NCI-H2171 (cell line): ENCODE results near the gene AK4.
"Not testable (repeated sequence)": the region's sequence is repeated elsewhere in the genome, so short reads cannot be mapped to it uniquely, and the experiment has no call there.

Experiments
- DNase-seq: peaks from one replicate; lab custom pipeline; 2025; lab: John Stamatoyannopoulos, UW

Gene AK4

GRCh38 chr1:65214340-65215027 is 66.5 kb downstream of the AK4 start:
- no peak for DNase-seq

- no peak for DNase-seq
Measured at GRCh38 chr1:65216989-65217388, 69.0 kb downstream of the AK4 start.

DNA sequence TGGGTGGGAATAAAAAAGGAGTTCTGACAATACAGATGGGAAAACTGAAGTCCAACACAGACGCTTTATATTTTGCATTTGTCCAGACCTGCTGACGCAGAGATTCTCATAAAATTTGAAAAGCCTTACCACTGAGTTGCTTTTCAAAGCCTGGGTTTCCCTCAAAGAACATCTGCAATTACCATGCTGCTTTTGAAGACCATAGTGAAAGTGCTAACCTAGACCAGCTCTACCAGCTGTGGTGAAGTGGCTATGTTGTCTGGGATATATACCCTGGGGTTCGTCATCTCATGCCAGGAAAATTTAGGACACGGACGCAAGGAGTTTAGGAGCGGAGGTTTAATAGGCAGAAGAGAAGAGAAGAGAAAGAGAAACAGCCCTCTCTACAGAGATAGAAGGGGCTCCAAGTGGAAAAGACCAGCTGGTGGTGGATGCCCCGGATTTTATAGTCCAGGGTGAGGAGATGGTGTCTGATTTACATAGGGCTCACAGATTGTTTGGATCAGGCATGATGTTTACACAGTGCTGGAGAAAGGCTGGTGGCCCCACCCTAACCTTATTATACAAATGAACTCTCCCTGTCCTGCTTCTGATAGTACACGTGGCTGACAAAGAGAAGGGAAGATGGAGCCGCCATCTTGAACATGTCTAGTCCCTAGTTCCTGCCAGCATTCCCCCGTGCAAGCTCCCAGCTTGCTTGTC is 73.8 kb downstream of the AK4 start:
- no peak for DNase-seq

- DNase-seq: no peak
Measured at GRCh38 chr1:65222340-65222940, 74.4 kb downstream of the AK4 start.

DNA sequence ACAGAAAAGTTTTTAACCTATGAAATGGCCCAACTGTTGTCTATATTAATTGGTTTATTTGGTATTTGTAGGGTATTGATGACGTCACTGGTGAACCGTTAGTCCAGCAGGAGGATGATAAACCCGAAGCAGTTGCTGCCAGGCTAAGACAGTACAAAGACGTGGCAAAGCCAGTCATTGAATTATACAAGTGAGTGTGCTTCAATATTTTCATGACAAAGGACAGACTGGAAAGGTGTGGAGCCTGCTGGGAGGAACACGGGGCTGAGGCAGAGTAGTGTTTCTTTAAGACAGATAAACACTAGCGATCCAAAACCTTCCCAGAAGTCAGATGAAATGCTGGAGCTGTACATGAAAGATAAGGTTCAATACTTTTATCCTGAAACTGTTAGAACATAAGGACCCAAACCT is 76.7 kb downstream of the AK4 start:
- no peak for DNase-seq

DNA sequence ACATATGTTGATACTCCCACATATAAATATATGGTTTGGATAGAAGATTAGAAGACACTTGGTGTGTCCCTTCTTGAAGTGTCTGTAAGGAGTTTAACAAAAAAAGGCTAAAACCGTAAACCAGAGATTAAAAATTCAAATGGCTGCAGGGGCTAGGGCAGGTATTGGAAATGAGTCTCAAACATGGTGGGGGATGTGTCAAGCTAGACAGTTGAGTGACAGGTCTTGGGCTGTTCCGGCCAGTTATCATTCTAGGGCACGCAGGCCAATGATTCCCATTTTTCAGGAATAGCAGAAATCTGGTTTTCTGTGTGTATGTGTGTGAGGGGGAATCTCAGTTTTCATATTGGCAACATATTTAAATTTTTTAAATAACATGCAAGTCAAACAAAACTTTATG is 77.2 kb downstream of the AK4 start:
- DNase-seq: no peak

DNA sequence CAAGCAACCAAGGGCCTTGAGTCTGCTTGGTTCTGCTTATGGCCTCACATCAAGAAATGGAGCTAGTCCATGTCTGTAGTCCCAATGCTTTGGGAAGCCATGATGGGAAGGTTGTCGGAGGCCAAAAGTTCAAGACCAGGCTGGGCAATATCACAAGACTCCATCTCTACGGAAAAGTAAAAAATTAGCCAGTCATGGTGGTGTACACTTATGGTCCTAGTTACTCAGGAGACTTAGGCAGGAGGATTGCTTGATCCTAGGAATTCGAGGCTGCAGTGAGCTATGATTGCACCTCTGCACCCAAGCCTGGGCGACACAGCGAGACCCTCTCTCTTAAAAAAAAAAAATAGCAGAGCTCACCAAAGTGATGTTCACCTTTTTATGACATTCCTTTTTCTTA is 81.2 kb downstream of the AK4 start:
- DNase-seq: no peak

GRCh38 chr1:65229754-65230339 is 81.8 kb downstream of the AK4 start:
- no peak for DNase-seq

DNA sequence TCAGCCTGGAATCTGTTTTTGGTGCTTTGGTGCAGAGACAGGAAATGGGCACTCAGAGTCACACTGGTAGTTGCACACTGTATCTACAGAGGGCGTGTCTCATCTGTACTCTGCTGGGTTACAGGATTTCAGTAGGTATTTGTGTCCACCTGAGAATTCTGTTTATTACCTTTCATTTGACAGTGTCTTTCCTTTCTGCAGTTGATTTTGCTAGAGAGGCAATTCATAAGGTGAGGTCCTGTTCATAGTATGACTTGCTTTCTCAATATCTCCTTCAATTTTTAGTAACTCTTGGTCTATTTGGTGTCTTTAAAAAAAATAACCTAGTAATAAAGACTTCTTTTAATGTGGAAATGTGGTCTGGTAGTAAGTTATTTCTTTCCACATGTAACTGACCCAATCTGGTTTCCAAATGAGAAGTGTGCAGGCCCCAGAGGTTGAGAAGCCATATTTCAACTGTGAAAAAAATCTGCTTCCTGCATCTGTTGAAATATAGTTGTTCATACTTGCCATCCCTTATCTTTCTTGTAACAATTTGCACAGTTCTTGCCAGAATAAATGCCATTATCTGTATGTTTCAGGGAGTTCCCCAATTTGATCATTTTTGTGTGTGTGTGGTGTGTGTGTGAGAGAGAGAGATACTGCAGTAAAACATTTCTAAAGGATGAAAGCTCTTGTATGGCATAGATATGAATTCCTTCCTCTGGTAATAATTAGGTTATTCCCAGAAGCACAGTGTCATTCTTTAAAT is 82.9 kb downstream of the AK4 start:
- DNase-seq: no peak

- DNase-seq: no peak
Measured at GRCh38 chr1:65231718-65232330, 83.8 kb downstream of the AK4 start.

DNA sequence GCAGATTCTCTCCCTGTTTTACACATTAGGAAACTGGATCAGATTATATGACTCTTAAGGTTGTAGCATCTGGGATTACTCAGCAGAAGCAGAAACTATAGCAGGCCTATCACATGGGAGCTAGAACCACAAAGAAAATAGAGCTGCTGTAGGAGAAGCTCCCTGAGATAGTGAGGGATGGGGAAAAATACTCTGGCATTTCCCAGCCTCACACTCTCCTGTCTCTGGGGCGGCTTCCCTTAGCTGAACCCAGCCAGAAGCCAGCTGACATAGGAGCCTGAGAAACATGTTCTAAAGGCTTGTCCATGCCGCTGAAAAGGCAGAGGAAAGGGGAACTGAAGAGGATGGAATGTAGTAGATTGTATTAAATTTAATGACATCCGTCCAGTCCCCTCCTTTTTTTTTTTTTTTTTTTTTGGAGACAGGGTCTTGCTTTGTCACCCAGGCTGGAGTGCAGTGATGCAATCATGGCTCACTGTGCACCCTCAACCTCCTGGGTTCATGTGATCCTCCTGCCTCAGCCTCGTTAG is 84.5 kb downstream of the AK4 start:
- no peak for DNase-seq

DNA sequence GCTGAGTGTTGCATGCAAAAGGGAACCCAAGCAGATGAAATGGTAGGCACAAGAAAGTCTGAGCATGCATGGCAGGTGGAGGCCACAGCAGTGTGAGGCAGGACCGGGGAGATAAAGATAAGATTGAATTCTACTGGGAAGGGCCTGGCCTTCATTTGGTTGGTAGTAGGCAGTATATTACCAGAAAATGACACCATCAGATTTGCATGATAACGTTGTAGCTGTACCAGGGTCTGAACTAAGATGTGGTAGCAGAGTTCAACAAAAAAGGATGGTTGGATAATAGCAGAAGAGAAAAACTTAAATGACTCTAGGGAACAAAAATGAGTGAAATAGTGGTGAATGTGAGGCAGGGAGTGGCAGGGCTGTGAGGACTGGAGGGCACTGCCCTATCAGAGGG is 85.8 kb downstream of the AK4 start:
- DNase-seq: no peak

- no peak for DNase-seq
Measured at GRCh38 chr1:65235867-65236805, 88.1 kb downstream of the AK4 start.

DNA sequence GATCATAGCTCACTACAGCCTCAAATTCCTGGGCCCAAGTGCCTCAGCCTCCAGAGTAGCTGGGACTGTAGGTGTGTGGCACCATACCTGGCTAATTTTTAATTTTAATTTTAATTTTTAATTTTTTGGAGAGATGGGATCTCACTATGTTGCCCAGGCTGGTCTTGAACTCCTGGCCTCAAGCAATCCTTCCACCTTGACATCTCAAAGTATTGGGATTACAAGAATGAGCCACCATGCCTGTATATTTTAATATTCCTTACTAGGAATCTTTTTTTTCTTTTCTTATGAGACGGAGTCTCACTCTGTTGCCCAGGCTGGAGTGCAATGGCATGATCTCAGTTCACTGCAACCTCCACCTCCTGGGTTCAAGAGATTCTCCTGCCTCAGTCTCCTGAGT is 89.1 kb downstream of the AK4 start:
- not testable (repeated sequence) for DNase-seq

GRCh38 chr1:65237503-65237902 is 89.5 kb downstream of the AK4 start:
- no peak for DNase-seq

GRCh38 chr1:65238010-65238409 is 90.0 kb downstream of the AK4 start:
- no peak for DNase-seq

- no peak for DNase-seq
Measured at GRCh38 chr1:65243491-65243890, 95.5 kb downstream of the AK4 start.

DNA sequence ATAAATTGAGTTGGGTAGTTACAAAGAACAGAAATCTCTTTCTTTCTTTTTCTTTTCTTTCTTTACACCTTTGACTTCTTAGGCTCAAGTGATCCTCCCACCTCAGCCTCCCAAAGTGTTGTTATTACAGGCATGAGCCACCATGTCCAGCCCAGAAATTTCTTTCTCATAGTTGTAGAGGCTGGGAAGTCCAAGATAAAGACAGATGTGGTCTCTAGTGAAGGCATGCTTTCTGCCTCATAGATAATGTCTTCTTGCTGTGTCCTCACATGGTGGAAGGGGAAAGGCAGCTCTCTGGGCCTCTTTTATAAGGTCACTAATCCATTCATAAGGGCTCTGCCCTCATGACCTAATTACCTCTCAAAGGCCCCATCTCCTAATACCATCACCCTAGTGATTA is 97.3 kb downstream of the AK4 start:
- no peak for DNase-seq

GRCh38 chr1:65247419-65248359 is 99.7 kb downstream of the AK4 start:
- no peak for DNase-seq
